Measurements from ENCODE around the gene GUK1. TPM values are rescaled to one million over a fixed set of nuclear protein-coding genes. Genes with fewer than 3 reads are reported as not detected.

GUK1 gene
- total RNA-seq, 1 donor from 2014 or later: 150 TPM

DNA sequence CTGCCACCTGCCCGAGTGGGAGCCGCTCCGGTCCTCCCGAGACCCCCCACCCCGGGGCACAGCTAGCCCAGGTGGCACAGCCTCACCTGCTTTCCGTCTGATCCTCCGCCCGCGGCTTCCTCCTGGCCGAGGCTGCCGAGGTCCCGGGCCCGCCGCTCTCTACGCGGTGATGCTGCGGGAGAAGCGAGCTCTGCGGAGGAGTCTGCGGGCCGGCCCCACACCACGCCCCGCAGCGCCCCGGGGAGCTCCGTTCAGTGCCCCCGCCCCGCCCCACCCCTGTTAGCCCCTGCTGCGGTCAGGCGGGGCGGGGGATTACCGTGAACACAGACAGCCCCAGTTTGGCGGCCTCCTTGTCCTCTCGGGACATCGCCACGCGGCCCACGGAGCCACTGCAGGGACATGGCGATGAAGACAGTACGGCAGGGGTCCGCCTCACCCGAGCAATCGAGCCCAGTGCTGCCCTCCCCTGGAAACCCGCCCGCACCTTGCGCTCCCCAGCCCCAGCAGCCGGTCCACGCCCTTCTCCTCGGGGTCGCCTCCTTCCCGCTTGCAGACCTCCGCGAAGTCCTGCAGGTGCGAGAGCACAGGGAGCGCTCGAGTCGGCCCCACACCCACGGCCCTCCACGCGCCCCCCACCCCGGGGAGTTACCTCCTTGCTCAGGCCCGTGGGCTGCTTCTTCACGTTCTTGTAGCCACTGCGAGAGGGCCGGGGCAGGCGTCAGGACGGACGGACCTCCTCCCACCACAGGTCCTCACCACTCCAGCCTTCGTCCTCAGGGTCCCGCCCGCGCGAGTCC lies 37.9 kb upstream of the GUK1 start:
- intact Hi-C loops (cut with micrococcal nuclease): no loop called here
- peaks cover 47% of the 10 kb centered on the region for H3K4me1 ChIP-seq
- DNase-seq: no peak
- H3K4me3 ChIP-seq: peak overlapping the region; percentile 75
- H3K27me3 ChIP-seq (ENCODE audit: low read depth): no peaks in the 10 kb centered on the region
- no peaks in the 10 kb centered on the region for H3K9me3 ChIP-seq (replicated peaks)
- TF ChIP-seq, protein P1, sequence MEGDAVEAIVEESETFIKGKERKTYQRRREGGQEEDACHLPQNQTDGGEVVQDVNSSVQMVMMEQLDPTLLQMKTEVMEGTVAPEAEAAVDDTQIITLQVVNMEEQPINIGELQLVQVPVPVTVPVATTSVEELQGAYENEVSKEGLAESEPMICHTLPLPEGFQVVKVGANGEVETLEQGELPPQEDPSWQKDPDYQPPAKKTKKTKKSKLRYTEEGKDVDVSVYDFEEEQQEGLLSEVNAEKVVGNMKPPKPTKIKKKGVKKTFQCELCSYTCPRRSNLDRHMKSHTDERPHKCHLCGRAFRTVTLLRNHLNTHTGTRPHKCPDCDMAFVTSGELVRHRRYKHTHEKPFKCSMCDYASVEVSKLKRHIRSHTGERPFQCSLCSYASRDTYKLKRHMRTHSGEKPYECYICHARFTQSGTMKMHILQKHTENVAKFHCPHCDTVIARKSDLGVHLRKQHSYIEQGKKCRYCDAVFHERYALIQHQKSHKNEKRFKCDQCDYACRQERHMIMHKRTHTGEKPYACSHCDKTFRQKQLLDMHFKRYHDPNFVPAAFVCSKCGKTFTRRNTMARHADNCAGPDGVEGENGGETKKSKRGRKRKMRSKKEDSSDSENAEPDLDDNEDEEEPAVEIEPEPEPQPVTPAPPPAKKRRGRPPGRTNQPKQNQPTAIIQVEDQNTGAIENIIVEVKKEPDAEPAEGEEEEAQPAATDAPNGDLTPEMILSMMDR (IDR thresholded peaks at IDR 0.05; ENCODE audit: borderline replicate concordance): peak; percentile 16
- peaks cover 58% of the 10 kb centered on the region for H3K36me3 ChIP-seq
- peak overlapping the region; percentile 91 for H3K27ac ChIP-seq (replicated peaks)

DNA sequence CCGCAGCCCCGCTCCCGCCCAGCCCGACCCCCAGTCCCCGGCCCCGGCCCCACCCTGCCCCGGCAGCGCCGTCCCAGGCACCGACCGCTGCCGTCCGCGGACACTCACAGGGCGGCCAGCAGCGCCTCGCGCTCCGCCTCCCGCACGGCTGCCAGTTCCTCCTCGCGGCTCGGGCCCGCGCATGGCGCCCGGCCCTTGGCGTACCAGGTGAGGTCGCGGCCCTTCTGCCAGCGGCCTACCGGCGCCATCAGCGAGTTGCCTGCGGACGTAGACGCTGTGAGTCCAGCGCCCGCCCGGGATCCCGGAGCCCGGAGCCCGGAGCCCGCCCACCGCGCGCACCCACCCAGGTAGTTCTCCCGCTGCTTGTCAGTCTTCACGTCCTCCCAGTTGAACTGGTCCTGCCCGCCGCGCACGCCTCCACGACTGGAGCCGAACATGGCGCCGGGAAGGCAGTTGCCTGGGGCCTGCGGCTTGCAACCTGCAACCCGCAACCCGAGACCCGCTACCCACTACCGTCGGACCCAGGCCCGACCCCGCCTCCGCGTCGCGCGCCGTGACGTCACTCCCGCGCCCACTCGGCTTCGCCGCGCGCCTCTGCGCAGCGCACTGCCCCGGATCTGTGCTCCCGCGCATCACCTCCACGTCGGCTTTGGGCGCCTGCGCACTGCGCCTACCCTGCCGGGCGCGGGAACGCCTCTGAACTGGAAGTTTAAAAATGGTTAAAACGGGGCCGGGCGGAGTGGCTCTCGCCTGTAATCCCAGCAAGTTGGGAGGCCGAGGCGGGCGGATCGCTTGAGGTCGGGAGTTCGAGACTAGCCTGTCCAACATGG lies 37.1 kb upstream of the GUK1 start, which contains the start of gene C1orf35:
TSS of gene C1orf35 (minus strand) at position 535 of the 830 bp plus-strand sequence. CDS start at position 437, 98 bp downstream.
- H3K9me3 ChIP-seq (replicated peaks): no peaks in the 10 kb centered on the region
- TF ChIP-seq, protein P1 (IDR thresholded peaks at IDR 0.05; ENCODE audit: borderline replicate concordance): no peak
- peaks cover 57% of the 10 kb centered on the region for H3K36me3 ChIP-seq
- peak within 1 kb of the TSS; percentile 75 for H3K4me3 ChIP-seq
- intact Hi-C loops (cut with micrococcal nuclease): no loop called here
- DNase-seq: peak; percentile 93
- peak within 1 kb of the TSS; percentile 91 for H3K27ac ChIP-seq (replicated peaks)
- H3K27me3 ChIP-seq (ENCODE audit: low read depth): no peaks in the 10 kb centered on the region
- H3K4me1 ChIP-seq: peaks cover 50% of the 10 kb centered on the region

- TF ChIP-seq, protein P1 (IDR thresholded peaks at IDR 0.05; ENCODE audit: borderline replicate concordance): no peak
- no peak overlapping the region for H3K4me3 ChIP-seq
- H3K9me3 ChIP-seq (replicated peaks): no peaks in the 10 kb centered on the region
- DNase-seq: no peak
- no peak overlapping the region for H3K27ac ChIP-seq (replicated peaks)
- H3K36me3 ChIP-seq: peaks cover 40% of the 10 kb centered on the region
- peaks cover 65% of the 10 kb centered on the region for H3K4me1 ChIP-seq
- H3K27me3 ChIP-seq (ENCODE audit: low read depth): no peaks in the 10 kb centered on the region
- intact Hi-C loops (cut with micrococcal nuclease): no loop called here
These were observed 35.4 kb upstream of the GUK1 start for GRCh38 chr1:228104526-228105269.

GRCh38 chr1:228105270-228105995 lies 34.6 kb upstream of the GUK1 start:
- no peak overlapping the region for H3K4me3 ChIP-seq
- H3K4me1 ChIP-seq: peaks cover 73% of the 10 kb centered on the region
- TF ChIP-seq, protein P1 (IDR thresholded peaks at IDR 0.05; ENCODE audit: borderline replicate concordance): no peak

More at GRCh38 chr1:228105270-228105995, 34.6 kb upstream of the GUK1 start:
- Histone ChIP-seq H3K27me3 (ENCODE audit: low read depth) (no peaks in the 10 kb centered on the region), H3K9me3 (replicated peaks) (no peaks in the 10 kb centered on the region), H3K36me3 (peaks cover 32% of the 10 kb centered on the region), H3K27ac (replicated peaks) (no peak overlapping the region)
- DNase-seq: no peak
- intact Hi-C loops (cut with micrococcal nuclease): no loop called here
